ENCODE measurements around the gene TNNC1.

Gene TNNC1

DNA sequence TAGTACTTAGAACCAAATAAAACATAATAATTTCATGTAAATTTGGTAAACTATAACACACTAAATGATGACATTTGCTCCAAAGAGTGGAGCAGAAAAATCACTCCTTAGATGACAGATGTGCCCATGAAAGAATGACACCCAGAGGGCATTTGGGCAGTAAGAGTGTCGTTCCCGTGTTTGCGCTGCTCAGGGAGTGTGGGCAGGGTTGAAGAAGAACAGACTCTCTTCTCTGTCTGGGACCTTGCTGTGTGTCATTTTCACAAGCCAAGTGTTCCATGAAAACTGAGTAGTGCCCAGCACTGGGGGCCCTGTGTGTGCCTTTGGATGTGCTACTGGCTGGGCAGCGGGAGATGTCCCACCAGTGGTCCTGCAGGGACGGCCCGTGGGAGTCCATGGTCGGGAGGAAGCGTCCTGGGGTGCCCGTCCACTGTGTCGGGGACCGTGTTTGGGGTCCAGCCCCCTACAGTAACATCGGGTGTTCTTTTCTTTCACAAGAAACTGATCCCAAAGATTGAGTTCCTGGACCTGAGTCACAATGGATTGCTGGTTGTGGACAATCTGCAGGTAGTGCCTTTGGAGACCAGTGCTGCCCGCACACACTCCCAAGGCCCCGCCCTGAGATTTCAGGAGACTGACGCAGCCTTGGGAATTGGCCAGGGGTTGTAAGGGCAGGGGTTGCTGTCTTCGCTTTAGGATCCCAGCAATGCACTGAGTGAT lies 23.4 kb upstream of the TNNC1 start:
- TF ChIP-seq POLR2AphosphoS5 (IDR thresholded peaks at IDR 0.05; ENCODE audit: low read depth, low read length) (no peak), POLR2A (IDR thresholded peaks at IDR 0.05; ENCODE audit: low read depth, low read length) (no peak), POU2F2 (IDR thresholded peaks at IDR 0.05; ENCODE audit: low read depth, low read length) (no peak), SPI1 (IDR thresholded peaks at IDR 0.05; ENCODE audit: low read depth, low read length) (no peak), TAF1 (IDR thresholded peaks at IDR 0.05; ENCODE audit: low read depth, low read length) (no peak), PAX5 (IDR thresholded peaks at IDR 0.05; ENCODE audit: insufficient read depth, low read length, severe bottlenecking) (no peak)
- DNase-seq (ENCODE audit: insufficient read length, low spot score), result no peak
- FAIRE-seq, result no peak

DNA sequence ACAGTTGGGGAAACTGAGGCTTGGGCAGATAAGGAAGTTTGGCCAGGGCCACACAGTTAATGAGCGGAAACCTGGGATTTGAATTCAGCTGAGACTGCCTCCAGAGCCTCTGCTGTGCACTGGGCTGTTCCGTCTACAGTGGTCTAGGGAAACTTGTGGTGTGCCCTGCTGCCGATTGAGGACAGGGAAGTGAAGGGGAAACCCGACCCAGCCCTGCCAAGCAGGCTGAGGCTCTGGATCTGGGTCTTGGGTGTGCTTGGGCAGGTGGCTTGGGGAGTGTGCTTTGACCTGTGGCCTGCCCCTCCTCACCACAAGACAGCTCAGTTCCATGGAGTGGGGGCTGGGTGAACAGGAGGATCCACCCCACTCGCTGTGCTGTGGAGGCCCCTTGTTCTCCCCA lies 19.2 kb upstream of the TNNC1 start:
- FAIRE-seq (no peak), DNase-seq (ENCODE audit: insufficient read length, low spot score) (no peak)
- TF ChIP-seq SPI1 (IDR thresholded peaks at IDR 0.05; ENCODE audit: low read depth, low read length) (no peak), POLR2AphosphoS5 (IDR thresholded peaks at IDR 0.05; ENCODE audit: low read depth, low read length) (no peak), POLR2A (IDR thresholded peaks at IDR 0.05; ENCODE audit: low read depth, low read length) (no peak), POU2F2 (IDR thresholded peaks at IDR 0.05; ENCODE audit: low read depth, low read length) (no peak), PAX5 (IDR thresholded peaks at IDR 0.05; ENCODE audit: insufficient read depth, low read length, severe bottlenecking) (no peak), TAF1 (IDR thresholded peaks at IDR 0.05; ENCODE audit: low read depth, low read length) (no peak)

DNA sequence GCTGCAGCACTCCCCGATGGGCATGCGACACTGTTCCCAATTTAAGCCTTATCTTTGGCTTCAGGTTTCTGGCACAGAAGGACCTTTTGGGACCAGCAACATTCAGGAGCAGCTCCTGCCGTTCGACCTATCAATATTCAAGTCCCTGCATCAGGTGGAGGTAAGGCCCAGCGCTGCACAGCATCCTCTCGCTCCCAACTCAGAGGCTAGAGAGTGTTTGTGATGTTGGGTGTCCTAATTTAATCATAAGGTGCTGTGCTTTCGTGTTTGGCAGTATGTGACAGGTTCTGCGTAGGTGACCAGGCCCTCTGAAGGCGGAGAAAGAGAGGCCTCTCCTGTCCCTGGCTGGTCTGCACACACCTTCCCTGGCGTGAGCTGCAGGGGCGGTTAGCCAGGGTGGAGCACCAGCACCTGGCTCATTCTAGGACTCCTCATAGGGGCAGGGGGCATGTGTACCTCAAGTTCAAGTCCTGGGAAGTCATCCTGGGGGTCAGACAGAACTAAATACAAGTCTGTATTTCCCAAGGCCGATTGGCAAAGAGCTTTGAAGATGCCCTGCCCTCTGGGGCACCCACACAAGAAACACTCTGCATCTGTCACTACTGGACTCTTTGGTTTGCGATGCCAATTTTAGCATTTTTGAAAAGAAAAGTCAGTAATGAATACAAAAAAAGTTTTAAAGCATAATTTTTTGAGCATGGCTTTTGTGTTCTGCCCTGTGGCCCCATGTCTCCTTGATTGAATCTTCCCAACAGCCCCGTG lies 18.6 kb upstream of the TNNC1 start:
- FAIRE-seq (no peak), DNase-seq (ENCODE audit: insufficient read length, low spot score) (no peak)
- TF ChIP-seq SPI1 (IDR thresholded peaks at IDR 0.05; ENCODE audit: low read depth, low read length) (no peak), TAF1 (IDR thresholded peaks at IDR 0.05; ENCODE audit: low read depth, low read length) (no peak), POU2F2 (IDR thresholded peaks at IDR 0.05; ENCODE audit: low read depth, low read length) (no peak), POLR2A (IDR thresholded peaks at IDR 0.05; ENCODE audit: low read depth, low read length) (no peak), POLR2AphosphoS5 (IDR thresholded peaks at IDR 0.05; ENCODE audit: low read depth, low read length) (no peak), PAX5 (IDR thresholded peaks at IDR 0.05; ENCODE audit: insufficient read depth, low read length, severe bottlenecking) (no peak)

DNA sequence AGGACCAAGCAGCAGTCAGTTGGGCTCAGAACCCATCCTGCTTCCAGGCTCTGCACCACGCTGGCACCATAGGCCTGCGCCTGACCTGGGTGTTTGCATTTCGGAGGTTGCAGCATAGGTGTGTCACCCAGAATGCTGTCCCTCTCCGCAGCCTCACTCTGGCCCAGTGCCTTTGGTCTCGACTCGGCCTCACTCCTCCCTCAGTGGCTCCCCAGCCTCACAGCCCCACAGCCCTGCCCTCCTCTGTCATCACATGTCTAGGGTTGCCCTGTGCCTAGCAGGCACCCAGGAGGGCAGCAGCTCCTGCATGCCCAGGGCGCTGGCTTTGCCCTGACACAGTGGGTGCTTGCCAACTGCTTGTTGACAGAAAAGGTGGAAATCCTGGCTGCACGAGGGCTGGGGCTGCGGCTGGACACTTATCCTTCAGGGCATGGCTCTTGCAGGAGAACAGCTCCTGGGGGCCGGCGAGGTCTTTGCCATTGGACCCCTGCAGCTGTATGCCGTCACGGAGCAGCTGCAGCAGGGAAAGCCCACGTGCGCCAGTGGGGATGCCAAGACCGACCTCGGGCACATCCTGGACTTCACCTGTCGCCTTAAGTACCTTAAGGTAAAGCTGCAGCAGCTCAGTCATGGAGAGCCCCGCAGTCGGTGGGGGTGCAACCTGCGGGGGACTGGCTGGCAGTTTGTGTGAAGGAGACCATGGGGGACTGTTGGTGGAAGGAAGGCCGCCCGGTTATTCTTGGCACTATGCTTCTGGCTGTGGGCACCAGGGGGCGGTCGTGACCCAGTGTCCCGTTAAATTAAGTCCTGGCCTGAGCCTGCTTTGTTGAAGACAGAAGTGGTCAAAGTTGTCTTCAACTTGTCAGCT lies 17.8 kb upstream of the TNNC1 start:
- FAIRE-seq, result peak; percentile 89
- DNase-seq (ENCODE audit: insufficient read length, low spot score), result no peak
- TF ChIP-seq POLR2AphosphoS5 (IDR thresholded peaks at IDR 0.05; ENCODE audit: low read depth, low read length) (no peak), PAX5 (IDR thresholded peaks at IDR 0.05; ENCODE audit: insufficient read depth, low read length, severe bottlenecking) (no peak), POU2F2 (IDR thresholded peaks at IDR 0.05; ENCODE audit: low read depth, low read length) (no peak)

DNA sequence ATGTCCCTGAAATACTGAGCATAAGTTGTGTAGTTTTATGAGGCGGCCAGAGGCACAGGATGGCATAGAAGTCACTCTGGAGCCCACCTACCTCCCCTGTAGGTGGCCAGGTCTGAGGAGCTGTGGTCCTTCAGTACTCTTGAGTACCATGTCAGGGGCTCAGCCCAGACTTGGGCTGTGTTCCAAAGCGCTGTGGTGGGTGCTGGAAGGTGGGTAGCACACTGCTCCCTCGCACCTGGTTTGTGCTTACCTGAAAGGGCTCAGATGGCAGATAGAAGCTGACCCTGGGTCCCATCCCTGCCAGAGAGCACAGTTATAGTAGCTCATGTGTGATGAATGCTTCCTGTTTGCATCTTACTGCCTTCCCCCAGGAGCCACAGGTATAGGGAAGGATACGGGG lies 17.1 kb upstream of the TNNC1 start:
- TF ChIP-seq TAF1 (IDR thresholded peaks at IDR 0.05; ENCODE audit: low read depth, low read length) (no peak), POU2F2 (IDR thresholded peaks at IDR 0.05; ENCODE audit: low read depth, low read length) (no peak), PAX5 (IDR thresholded peaks at IDR 0.05; ENCODE audit: insufficient read depth, low read length, severe bottlenecking) (no peak), POLR2A (IDR thresholded peaks at IDR 0.05; ENCODE audit: low read depth, low read length) (no peak), SPI1 (IDR thresholded peaks at IDR 0.05; ENCODE audit: low read depth, low read length) (no peak), POLR2AphosphoS5 (IDR thresholded peaks at IDR 0.05; ENCODE audit: low read depth, low read length) (no peak)
- DNase-seq (ENCODE audit: insufficient read length, low spot score) (no peak), FAIRE-seq (no peak)

DNA sequence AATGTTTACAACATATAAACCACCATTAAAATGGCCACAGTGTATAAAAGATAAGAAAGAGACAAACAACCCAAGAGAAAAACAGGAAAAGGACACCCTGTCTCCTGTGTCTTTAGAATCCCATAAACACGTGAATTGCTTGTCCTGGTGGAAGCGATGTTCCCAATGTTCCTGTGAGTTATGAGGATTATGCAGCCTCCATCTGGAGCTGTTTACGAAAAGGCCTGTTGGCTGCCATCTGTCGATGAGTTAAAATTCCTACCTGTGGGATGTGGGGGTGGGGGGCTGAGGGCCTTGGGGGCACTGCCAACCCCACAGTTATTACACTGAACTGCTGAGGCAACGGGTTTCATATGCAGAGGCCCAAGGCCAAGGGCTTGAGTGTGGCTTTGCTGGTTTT lies 15.2 kb upstream of the TNNC1 start:
- no peak for TF ChIP-seq TAF1 (IDR thresholded peaks at IDR 0.05; ENCODE audit: low read depth, low read length)
- no peak for TF ChIP-seq POLR2A (IDR thresholded peaks at IDR 0.05; ENCODE audit: low read depth, low read length)
- no peak for TF ChIP-seq PAX5 (IDR thresholded peaks at IDR 0.05; ENCODE audit: insufficient read depth, low read length, severe bottlenecking)
- TF ChIP-seq POU2F2 (IDR thresholded peaks at IDR 0.05; ENCODE audit: low read depth, low read length), result no peak
- no peak for TF ChIP-seq POLR2AphosphoS5 (IDR thresholded peaks at IDR 0.05; ENCODE audit: low read depth, low read length)
- TF ChIP-seq SPI1 (IDR thresholded peaks at IDR 0.05; ENCODE audit: low read depth, low read length), result no peak
- FAIRE-seq (no peak), DNase-seq (ENCODE audit: insufficient read length, low spot score) (no peak)

DNA sequence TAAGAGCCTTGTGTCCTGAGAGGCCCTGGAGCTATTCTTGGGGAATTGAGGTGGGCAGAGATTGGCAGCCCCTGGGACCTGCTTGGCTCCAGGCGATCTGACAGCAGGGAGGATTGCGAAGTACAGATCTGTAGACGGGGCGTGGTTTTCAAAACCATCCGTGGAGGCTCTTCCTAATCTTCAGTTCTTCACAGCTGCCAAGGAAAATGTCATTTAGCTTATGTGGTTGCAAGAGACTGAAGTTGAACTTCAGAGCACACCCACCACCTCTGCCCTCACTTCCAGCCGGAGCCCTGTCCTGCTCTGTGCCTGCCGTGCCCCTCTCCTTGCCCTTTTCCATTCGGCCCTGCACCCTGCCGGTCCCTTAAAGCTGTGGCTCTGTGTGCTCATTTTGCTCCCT lies 14.5 kb upstream of the TNNC1 start:
- no peak for TF ChIP-seq TAF1 (IDR thresholded peaks at IDR 0.05; ENCODE audit: low read depth, low read length)
- FAIRE-seq, result no peak
- no peak for DNase-seq (ENCODE audit: insufficient read length, low spot score)

DNA sequence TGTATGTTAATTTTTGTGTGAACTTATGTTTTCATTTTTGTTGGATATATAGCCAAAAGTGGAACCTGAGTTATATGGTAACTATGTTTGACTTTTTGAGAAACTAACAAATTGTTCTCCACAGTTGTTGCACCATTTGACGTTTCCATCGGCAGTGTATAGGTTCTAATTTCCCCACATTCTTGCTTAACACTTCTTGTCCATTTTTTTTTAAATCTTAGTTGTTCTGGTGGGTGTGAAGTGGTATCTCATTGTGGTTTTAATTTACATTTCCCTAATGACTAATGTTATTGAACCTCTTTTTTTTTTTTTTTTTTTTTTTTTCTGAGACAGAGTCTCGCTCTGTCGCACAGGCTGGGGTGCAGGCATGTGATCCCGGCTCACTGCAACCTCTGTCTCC lies 9.6 kb upstream of the TNNC1 start:
- no peak for TF ChIP-seq PAX5 (IDR thresholded peaks at IDR 0.05; ENCODE audit: insufficient read depth, low read length, severe bottlenecking)
- no peak for TF ChIP-seq POLR2AphosphoS5 (IDR thresholded peaks at IDR 0.05; ENCODE audit: low read depth, low read length)
- no peak for TF ChIP-seq POU2F2 (IDR thresholded peaks at IDR 0.05; ENCODE audit: low read depth, low read length)
- TF ChIP-seq SPI1 (IDR thresholded peaks at IDR 0.05; ENCODE audit: low read depth, low read length), result no peak
- TF ChIP-seq POLR2A (IDR thresholded peaks at IDR 0.05; ENCODE audit: low read depth, low read length), result no peak
- no peak for TF ChIP-seq TAF1 (IDR thresholded peaks at IDR 0.05; ENCODE audit: low read depth, low read length)
- FAIRE-seq (no peak), DNase-seq (ENCODE audit: insufficient read length, low spot score) (no peak)

DNA sequence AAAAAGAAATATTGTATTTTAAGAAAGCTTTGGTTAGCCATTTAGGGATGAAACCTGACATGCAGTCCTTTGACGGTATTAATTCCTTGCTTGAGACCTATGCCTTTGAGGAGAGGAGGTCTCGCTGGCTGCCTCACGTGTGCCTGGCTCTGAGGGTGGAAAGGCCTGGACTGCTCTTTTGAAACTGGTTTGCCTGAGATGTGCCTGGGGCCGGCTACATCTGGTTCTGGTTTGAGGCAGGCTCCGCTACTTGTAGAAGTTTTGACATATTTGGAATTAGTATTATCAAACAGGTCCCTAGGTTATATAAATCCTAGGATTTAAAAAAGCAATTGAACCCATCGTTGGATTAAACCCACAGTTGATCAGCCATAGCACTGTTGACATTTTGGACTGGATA lies 8.0 kb upstream of the TNNC1 start:
- TF ChIP-seq SPI1 (IDR thresholded peaks at IDR 0.05; ENCODE audit: low read depth, low read length) (no peak), POLR2A (IDR thresholded peaks at IDR 0.05; ENCODE audit: low read depth, low read length) (no peak), POLR2AphosphoS5 (IDR thresholded peaks at IDR 0.05; ENCODE audit: low read depth, low read length) (no peak)
- DNase-seq (ENCODE audit: insufficient read length, low spot score), result no peak
- FAIRE-seq, result no peak
